ENCODE data around the gene NDUFB10.
"Not testable (repeated sequence)": the region's sequence is repeated elsewhere in the genome, so short reads cannot be mapped to it uniquely, and the experiment has no call there.

NDUFB10 gene

DNA sequence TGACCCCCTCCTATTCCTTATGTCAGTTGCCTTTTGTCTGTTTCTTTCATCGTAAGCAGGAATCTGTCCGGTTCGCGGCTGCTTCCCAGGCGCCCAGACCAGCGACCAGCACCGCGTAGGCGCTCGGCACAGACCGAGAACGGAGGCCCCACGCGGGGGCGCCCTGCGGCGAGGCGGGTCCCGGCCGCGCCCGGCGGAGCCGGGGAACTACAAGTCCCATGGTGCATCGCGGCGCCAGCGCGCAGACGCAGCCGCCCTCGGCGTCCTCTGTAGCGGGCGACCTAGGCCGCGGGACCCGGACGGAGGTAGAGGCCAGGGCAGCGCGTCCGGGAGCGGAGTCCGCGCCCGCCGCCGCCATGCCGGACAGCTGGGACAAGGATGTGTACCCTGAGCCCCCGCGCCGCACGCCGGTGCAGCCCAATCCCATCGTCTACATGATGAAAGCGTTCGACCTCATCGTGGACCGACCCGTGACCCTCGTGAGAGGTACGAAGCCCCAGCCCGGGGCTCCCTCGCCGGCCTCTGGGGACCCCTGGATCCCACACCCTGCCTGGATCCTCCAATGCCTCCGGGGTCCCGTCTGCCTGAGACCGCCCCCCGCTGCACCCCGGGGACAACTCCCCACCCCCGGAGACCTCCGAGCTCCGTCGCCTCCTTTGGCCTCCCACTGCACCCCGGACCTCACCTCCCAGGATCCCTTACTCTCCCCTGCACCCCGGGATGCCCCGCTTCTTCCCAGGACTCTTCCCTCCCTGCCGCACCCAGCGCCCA, at the start of gene NDUFB10:
Gene NDUFB10 (plus strand): TSS at position 270 of the 771 bp plus-strand sequence. CDS start 87 bp downstream, at position 357.
- peak; percentile 81 for DNase-seq (ENCODE audit: low read depth in 2 of 2, low spot score in 1 of 2)

DNA sequence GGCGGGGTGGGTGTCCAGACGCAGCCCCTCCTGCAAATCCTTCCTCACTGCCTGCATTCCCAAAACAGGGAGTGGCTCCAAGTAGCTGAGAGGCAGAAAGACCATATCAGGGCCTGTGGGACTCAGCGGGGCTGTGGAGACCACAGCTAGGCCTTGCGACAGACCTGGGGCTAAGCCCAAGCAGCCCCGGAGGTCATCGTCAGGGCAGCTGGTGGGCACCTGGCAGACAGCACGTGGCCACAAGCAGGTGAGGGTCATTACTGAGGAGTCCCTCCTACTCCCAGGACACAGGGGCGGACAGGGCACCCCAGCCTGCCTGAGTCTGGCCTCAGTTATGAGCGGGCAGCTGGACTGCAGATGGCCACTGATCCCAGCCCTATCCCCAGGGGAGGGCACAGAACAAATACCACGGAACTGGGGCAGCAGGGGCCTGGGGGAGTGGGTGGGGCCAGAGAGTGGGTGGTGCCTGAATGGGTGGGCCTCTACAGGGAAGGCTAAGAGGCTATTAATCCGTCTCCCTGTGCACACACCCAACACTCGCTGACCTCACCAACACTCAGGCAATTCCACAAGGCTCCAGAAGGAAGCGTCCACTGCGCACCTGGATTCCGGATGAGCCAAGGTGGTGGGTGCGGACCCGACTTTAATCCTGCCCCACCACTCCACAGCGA, 49.6 kb upstream of the NDUFB10 start:
- no peak for DNase-seq (ENCODE audit: low read depth in 2 of 2, low spot score in 1 of 2)

DNA sequence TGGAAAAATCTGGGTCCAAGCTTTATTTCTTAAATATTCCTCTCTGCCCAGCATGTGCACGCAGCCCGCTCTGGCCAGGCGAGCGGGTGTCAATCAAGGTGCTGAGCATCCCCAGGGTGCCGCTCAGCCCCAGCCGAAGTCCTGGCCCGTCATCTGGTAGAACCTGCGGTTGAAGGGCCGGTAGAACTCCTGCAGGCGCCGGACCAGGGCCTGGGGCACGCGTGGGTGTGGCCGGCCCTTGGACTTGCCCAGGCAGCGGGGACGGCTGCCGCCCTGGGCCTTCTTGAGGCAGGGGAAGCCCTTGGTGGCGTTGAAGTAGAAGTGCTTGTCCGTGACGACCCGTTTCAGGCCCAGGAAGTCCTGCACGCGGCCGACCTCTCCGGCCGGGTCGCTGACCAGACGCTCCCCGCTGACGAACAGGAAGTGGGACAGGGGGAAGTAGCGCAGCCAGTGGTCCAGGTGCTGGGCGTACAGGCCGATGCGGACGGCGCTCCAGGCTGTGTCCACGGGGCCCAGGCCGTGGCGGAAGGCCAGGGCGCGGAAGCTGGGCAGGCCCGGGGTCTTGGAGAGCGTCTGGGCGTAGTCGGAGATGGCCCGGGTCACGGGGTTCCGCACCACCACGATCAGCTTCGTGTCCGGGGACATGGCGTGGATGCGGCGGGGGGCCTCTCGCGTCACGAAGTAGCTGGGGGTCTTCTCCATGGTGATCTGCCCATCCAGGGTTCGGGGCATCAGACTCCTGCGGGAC, 47.7 kb upstream of the NDUFB10 start:
- DNase-seq (ENCODE audit: low read depth in 2 of 2, low spot score in 1 of 2), result no peak

DNA sequence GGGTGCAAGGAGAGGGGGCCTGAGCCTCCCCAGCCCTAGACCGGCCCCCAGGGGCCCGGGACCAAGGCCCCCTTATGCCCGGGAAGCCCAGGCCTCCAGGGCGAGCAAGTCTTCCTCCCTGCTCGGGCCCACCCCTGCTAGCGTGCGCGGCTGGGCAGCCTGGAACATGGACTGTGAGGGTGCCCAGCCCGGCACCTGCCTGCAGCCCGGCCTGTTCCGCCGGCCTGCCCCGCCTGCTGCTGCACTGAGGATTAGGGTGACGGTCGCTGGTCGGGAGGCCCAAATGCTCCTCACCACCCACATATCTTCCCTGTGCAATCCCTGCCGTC, 47.2 kb upstream of the NDUFB10 start:
- no peak for DNase-seq (ENCODE audit: low read depth in 2 of 2, low spot score in 1 of 2)

DNA sequence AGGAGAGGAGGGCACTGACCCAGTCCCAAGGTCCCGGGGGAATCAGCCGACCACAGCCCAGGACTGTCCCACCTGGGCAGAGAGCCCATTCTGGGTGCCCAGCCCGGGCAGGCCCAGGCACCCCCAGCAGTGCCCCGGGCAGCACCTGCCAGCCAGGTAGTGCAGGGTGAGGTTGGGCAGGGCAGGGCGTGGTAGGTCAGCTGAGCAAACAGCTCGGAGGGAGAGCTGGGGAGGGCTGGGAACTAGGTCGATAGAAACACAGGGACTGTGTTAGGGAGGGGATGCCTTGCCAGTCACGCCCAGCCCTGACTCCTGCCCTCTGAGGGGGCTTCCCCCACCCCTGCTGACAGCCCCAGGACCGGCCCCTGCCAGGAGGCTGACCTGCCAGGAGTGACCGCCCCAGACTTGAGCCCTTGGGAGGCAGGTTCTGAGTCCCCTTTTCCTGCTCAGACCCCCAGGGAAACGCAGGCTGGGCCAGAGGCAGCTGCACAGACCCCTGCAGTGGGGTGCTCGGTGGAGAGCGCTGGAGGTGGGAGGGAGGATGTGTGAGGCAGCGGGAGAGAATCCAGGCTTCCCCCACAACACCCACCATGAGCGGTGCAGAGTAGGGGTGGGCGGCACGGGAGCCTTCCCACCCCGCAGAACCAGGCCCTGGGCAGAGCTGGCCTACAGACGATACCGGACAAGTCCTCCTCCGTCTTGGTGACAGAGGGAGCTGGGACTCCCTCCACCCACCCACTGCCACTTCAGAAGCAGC, 45.8 kb upstream of the NDUFB10 start:
- no peak for DNase-seq (ENCODE audit: low read depth in 2 of 2, low spot score in 1 of 2)

DNA sequence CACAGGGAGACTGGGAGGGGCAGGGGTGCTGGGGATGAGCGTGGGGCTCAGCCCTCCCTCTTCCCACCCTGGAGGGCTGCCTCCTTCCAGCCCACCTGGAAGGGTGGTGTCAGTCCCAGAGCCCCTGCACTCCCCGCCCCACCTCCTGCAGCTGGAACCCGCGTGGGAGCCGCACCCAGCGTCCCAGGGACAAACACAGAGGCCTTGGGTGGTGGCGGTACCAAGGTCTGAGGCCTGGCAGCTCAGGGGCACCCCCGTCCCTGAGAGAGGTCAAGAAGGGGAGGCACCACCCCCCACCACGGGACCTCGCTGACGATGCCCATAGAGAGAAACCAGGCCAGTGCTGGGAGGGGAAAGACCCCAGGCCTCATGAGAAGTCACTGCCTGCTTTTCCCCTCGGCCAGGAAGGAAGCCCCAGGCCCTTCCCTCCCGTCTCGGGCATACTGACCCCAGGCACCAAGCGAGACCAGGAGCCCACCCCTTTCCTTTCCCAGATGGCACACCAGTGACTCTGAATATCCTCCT, 45.2 kb upstream of the NDUFB10 start:
- no peak for DNase-seq (ENCODE audit: low read depth in 2 of 2, low spot score in 1 of 2)

DNA sequence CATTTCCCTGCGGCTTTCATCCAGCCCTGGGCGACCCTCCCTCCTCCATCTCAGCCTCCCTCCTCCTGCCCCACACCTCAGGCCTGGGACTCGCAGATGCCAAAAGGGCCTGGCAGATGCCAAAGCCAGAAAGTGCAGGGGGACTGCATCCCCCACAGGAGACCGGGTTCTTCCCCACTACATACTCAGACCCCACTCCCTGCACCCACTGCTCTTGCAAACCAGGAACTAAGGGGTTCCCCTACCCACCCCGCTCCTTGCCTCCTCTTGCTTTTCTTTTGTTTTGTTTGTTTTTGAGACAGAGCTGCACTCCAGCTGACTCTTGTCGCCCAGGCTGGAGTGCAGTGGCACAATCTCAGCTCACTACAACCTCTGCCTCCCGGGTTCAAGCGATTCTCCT, 44.4 kb upstream of the NDUFB10 start:
- DNase-seq (ENCODE audit: low read depth in 2 of 2, low spot score in 1 of 2), result no peak

DNA sequence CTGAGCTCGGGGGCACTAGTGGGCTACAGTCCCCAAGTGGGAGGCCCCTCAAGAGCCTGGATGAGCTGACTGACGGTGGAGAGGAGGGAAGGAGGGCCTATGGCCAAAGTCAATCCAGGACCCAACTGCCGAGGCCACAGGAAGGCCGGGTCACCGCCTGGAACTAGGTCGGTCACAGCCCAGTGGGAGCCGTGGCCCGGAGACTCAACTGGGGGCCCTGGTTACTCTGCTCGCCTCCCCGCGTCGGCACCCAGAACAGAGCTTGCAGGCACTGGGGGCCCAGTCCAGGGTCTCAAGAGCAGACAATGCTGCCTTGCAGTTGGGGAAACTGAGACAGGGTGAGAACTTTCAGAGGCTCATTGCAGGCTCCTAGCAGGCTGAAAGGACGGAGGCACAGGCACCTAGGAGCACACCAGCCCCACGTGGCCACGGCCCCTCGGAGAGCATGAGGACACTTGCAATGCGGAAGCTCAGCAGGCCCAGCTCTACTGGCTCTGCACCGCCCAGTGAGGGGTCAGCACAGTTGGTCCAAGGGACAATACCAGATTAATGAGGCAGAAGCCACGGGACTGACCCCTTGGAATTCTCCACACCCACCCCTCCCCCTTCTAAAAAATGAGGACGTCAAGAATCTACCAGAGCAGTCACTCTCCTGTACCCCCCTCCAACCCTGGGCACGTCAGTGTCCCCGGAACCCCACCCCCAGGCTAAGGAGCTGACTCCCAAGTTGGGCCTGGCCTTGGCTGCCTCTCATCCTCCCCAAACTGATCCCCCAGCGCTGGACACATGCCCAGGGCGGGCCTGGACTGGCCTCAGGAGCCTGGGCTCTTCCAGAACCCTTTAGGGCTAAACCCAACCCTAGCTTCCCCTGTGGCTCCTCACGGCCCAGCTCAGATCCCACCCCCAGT, 43.4 kb upstream of the NDUFB10 start:
- no peak for DNase-seq (ENCODE audit: low read depth in 2 of 2, low spot score in 1 of 2)

DNA sequence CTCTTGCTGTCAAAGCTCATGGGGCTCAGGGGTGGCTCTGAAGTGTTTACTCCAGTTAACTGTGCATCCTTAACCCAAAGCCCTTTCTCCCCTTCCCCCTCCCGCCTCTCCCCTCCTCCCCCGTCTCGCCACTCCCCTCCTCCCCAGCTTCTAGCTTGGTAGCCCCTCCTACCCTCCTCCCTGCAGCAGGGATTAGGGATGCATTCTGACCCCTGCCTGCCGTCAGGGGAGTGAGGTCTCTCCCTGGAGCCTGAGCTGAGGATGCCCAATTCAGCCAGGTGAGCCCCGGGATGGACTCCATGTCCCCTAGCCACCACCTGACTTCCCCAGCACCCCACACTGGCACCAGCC, 42.7 kb upstream of the NDUFB10 start:
- DNase-seq (ENCODE audit: low read depth in 2 of 2, low spot score in 1 of 2), result no peak

DNA sequence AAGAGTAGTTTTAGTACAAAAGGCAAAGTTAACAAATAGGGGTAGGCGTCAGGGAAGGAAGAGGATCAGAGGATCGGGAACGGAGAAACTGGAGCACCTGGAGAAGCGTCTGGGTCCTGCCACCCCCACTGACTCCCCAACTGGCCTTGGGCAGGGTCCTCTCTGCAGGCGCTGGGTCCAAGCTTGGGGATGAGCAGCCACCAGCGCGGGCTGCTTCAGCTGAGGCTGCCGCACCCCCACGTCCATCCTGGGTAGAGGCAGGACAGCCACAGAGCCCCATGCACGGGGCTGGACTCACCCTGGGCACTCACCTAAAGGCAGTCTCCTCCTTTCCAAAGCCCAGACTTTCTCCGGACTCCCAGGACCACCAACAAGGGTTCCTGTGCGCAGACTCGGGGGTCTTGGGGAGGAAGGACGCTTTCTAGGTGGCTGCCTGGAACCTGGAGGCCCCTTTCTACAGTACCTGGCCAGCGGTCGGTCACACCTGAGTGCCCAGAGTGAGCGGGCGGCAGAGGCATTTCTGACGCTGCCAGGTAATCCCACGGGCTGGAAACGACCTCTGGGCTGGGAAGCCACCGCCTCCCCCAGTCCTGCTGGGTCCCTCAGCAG, 42.2 kb upstream of the NDUFB10 start:
- DNase-seq (ENCODE audit: low read depth in 2 of 2, low spot score in 1 of 2), result no peak

DNA sequence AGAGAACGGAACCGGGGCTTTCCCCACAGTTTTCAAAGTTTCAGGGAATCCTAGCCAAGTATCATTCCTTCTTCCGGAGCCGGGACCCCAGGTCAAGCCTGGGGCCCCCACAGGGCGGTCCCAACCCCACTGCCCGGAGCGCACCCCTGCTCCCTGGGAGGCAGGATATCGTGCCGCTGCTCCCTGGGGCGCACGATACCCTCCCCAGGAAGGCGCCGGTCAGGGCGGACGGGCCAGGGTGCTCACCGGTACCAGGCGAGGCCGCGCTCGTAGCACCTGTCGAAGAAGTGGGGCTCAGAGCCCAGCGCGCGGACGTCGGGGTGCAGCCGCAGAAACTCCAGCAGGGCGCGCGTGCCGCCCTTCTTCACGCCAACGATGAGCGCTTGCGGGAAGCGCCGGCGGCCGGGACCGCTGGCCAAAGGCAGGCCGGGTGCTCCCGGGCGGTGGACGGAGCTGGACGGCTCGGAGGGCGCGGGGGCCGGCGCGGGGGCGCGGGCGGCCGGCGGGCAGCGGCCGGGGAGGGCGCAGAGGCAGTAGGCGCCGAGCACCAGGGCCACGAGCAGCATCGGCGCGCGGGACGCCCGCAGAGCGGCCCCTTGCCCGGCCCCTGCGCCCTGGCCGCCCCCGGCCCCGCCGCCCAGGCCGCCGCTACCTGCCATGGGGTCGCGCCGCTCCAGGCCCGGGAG, 41.5 kb upstream of the NDUFB10 start:
- no peak for DNase-seq (ENCODE audit: low read depth in 2 of 2, low spot score in 1 of 2)

DNA sequence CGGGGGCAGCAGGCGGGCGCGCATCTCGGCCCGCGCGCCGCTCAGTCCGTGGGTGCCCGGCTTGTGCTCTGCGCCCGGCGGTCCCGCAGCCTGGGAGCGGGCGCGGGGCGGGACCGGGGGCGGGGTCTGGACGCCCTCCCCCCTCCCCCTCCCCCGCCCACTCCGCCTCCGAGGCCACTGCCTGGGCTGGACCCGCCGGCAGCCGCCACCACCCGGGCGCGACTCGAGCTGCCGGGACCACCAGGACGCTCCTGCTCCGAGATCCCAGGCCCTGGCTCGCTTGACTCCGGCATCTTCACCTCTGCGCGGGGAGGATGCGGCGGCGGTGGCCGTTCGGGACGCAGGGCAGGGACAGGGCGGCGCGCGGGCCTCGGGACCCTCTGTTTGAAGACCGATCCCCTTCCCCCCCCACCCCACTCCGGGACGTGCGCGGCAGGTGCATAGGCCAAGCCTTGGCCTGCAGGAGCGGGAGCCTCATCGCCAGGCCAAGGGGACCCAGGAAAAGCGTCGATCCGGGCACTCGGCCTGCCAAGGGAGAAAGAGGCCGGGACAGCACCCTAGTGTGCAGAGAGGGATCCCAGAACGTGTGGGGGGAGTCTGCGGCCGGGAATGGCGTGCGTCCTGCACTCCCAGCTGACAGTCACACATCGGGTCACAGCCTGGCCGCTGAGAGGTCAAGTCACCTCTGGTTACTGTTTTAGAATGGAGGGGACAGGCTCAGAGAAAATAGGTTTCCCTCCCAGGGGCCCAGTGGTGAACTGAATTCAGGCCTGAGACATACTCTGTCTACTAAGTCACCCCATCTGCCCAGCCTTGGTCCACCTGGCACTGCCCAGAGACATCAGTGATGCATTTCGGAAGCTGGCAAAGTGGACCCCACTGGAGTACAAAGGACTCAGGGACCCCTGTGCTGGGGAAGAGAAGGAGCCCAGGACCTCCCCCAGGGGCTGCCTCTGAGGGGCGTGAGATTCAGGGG, 40.7 kb upstream of the NDUFB10 start, which contains the start of gene HS3ST6:
Gene HS3ST6 (minus strand): TSS at position 65 of the 976 bp plus-strand sequence. CDS start 92 bp downstream, outside the sequence.
- no peak for DNase-seq (ENCODE audit: low read depth in 2 of 2, low spot score in 1 of 2)

DNA sequence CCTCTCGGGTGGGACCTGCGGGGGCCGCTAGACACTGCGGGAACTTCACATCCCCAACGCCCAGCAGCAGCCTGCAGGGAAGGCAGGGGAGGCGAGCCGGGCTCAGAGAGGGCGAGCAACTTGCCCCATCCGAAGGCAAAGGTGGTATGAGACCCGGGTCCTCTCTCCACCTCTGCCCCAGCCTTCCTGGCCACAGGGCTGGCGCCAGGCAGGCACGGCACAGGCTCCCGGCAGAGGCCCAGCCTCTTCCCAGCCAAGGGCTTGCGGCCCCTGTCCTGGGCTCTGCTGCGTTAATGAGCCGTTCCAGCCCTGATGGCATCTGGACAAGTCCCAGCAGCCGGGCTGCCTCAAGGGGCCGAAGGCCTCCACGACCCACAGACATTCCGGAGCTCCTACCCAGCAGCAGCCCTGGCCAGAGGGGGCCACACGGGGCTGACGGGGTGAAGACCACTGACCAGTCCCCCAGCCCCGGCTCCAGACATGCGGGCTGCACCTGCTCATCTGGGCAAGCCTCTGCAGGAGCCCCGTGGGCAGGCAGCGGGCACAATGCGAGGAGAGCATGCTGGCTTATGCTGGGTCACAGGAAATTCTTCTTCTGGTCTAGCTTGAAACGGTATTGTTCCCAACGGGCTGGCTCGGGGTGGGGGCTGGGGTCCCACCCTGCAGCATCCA, 39.9 kb upstream of the NDUFB10 start:
- no peak for DNase-seq (ENCODE audit: low read depth in 2 of 2, low spot score in 1 of 2)

DNA sequence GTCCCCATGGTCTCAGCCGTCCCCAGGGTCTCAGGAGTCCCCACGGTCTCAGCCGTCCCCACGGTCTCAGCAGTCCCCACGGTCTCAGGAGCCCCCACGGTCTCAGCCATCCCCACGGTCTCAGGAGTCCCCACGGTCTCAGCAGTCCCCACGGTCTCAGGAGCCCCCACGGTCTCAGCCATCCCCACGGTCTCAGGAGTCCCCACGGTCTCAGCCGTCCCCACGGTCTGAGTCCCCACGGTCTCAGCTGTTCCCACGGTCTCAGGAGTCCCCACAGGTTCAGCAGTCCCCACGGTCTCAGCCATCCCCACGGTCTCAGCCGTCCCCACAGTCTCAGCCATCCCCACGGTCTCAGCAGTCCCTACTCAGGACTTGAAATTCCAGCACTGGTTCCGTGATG, 39.2 kb upstream of the NDUFB10 start:
- not testable (repeated sequence) for DNase-seq (ENCODE audit: low read depth in 2 of 2, low spot score in 1 of 2)

DNA sequence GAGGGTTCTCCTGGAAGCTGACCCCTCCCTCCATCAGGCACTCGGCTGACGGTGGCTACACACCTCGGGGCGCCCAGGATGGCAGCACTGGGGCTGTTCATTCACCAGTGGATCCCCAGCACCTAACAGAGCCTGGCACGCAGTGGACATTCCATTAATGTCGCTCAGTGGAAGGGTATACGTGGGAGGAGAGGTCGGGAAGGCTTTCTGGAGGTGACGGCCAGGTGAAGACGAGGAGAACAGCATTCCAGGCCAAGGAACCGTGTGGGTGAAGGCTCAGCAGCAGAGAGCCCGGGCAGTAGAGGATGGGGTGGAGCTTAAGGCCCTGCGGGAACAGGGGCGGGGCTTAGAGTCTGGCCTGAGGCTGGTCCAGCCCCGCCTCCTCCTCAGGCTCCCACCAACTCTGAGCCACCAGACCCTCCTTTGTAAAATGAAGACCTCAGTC, 38.6 kb upstream of the NDUFB10 start:
- no peak for DNase-seq (ENCODE audit: low read depth in 2 of 2, low spot score in 1 of 2)

DNA sequence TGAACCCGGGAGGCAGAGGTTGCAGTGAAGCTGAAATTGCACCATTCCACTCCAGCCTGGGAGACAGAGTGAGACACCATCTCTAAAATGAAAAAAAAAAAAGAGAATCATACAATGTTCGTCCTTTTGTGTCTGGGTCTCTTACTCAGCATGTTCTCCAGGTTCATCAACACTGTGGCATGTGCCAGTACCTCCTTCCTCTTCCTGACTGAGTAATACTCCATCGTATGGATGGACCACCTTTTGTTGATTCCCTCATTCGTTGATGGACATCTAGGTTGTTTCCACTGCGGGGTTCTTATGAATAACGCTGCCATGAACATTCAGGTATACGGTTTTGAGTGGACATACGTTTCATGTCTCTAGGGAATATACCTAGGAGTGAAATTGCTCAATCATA, 37.0 kb upstream of the NDUFB10 start:
- no peak for DNase-seq (ENCODE audit: low read depth in 2 of 2, low spot score in 1 of 2)

DNA sequence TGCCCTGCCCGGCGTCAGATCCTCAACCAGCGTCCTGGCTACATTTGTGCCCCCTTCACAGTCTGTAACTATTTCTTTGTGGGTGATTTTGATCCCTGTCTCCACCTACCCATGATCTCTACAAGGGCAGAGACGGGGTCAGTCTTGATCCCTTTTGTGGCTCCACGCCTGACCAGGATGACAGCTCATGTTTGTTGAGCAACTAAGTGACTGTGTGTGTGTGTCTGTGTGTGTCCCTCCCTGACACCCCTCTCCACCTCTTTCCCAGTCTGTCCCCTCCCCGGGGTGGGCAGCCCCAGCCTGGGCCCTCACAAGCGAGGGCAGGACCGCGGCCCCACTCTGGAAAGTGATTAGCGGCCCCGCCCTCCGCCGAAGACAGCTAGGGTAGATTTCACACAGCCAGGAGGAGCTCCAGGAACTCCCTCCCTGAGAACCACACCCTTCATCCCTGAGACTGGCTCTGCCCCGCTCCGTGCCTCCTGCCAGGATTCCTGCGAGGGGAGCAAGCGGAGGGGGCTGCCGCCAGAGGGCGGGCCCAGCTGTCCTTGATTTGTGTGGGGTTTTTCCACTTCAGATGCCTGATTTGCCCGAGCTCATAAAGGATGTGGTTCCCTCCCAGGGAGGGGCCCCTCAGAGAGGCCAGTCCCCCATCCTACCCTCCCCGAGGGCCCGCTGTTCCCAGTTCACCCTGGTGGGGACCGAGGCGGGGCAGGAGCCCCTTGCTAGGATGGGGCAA, 35.9 kb upstream of the NDUFB10 start:
- DNase-seq (ENCODE audit: low read depth in 2 of 2, low spot score in 1 of 2), result no peak

Data from stimulated activated CD8-positive, alpha-beta memory T cell treated with anti-CD3 and anti-CD28 coated beads, Interleukin-4, amount 100 ng/mL, for 1 hour (primary cell).